ENCODE data around the gene GRID1. TPM values are rescaled to one million over a fixed set of nuclear protein-coding genes. Genes with fewer than 3 reads are reported as not detected.

The GRID1 gene
- total and polyA plus RNA-seq, 2 experiments from 2014 or later = not detected

DNA sequence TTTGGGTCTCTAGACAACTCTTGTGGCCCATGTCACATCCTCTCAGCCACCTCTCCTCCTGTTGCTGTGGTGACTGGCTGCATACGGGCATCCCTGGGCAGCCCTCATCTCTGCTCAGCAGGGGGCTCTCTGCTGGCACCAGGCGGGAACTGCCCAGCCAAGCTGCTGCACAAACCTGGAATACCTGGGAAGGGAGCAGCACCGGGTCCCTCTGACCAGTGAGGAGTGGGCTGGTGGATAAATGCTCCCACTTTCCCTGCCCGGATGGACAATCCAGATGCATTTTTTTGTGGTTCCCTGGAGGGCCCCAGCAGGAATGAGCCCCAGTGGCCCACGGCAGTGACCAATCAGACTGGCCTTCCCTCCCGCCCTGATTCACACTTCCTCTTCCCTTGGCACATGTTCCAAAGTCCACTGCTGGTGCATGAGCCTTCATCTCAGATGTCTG lies 21.9 kb downstream of the GRID1 start:
- Histone ChIP-seq H4K20me1 (ENCODE audit: insufficient read depth) (no peaks in the 10 kb centered on the region), H3K4me2 (ENCODE audit: unreplicated experiment) (no peak overlapping the region), H3K4me3 (no peak overlapping the region), H3K4me1 (ENCODE audit: insufficient read depth) (no peaks in the 10 kb centered on the region), H3F3A (ENCODE audit: insufficient read depth) (no peaks in the 10 kb centered on the region), H3K79me2 (ENCODE audit: insufficient read depth) (no peaks in the 10 kb centered on the region), H3K9ac (no peak overlapping the region), H3K9me2 (ENCODE audit: insufficient read depth) (no peaks in the 10 kb centered on the region), H3K36me3 (ENCODE audit: low read depth) (no peaks in the 10 kb centered on the region), H2AFZ (no peak overlapping the region), H3K9me3 (ENCODE audit: low read depth) (no peaks in the 10 kb centered on the region), H3K27ac (no peak overlapping the region), H3K27me3 (replicated peaks; ENCODE audit: insufficient read depth) (0 out of 2 replicates have a peak, but pooled peaks cover 9% of the 10 kb centered on the region)
- in situ Hi-C loops (cut with MboI) = no loop called here
- TF ChIP-seq EZH2phosphoT487 (IDR thresholded peaks at IDR 0.05; ENCODE audit: insufficient read depth, low read depth) (no peak), EZH2 (IDR thresholded peaks at IDR 0.05; ENCODE audit: insufficient read depth, poor library complexity, severe bottlenecking) (no peak)
- peak; percentile 16 for DNase-seq
- 43 to 45% methylated on average over 6 of the region's 6 CpGs for WGBS, 2 experiments (ENCODE audit: low coverage in 1 of 2, low lambda C conversion rate in 2 of 2, missing lambda C conversion rate in 2 of 2)

DNA sequence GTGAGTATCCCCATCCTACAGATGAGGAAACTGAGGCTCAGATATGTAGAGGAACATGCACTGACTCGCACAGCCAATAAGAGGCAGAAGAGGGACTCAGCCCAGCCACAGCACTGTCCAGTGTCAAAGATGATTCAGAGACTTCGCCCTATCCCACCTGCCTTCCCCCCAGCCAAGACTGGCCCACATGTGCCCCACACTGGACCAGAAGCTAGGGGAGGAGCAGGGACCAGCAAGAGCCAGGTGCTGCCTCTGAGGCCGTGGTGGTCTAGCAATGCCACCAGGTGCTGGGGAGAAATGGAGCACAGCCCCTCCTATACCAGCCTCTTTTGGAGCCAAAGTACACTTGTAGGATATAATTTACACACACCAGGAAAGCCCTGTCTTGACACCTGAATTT lies 22.3 kb downstream of the GRID1 start:
- Histone ChIP-seq H4K20me1 (ENCODE audit: insufficient read depth) (no peaks in the 10 kb centered on the region), H3K36me3 (ENCODE audit: low read depth) (no peaks in the 10 kb centered on the region), H3K4me3 (no peak overlapping the region), H3K4me2 (ENCODE audit: unreplicated experiment) (no peak overlapping the region), H3K27ac (no peak overlapping the region), H3K9me3 (ENCODE audit: low read depth) (no peaks in the 10 kb centered on the region), H3K79me2 (ENCODE audit: insufficient read depth) (no peaks in the 10 kb centered on the region), H3K4me1 (ENCODE audit: insufficient read depth) (no peaks in the 10 kb centered on the region), H3K9me2 (ENCODE audit: insufficient read depth) (no peaks in the 10 kb centered on the region), H3F3A (ENCODE audit: insufficient read depth) (no peaks in the 10 kb centered on the region), H3K27me3 (replicated peaks; ENCODE audit: insufficient read depth) (0 out of 2 replicates have a peak, but pooled peaks cover 9% of the 10 kb centered on the region), H3K9ac (no peak overlapping the region), H2AFZ (no peak overlapping the region)
- in situ Hi-C loops (cut with MboI) = no loop called here
- no peak for TF ChIP-seq EZH2 (IDR thresholded peaks at IDR 0.05; ENCODE audit: insufficient read depth, poor library complexity, severe bottlenecking)
- DNase-seq = no peak
- 40 to 47% methylated on average over 3 of the region's 3 CpGs for WGBS, 2 experiments (ENCODE audit: low coverage in 1 of 2, low lambda C conversion rate in 2 of 2, missing lambda C conversion rate in 2 of 2)

DNA sequence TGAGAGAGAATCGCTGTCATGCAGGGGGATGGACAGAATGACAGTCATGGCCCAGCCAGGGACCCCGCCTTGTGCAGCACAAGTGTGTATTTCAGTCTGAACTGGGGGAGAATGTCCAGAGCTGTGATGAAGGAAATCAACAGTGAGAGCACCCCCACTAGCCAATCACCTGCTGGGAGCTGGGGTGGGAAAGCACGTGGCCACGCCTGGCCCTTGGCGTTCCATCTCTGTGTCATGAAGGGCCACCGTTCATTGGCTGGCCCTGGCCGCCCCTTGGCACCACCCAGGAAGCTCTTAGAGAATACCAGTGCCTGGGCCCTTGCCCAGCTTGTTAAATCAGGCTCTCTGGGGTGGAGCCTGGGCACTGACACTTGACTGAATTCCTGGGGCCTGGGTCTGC lies 22.8 kb downstream of the GRID1 start:
- Histone ChIP-seq H2AFZ (no peak overlapping the region), H4K20me1 (ENCODE audit: insufficient read depth) (no peaks in the 10 kb centered on the region), H3K79me2 (ENCODE audit: insufficient read depth) (no peaks in the 10 kb centered on the region), H3K27me3 (replicated peaks; ENCODE audit: insufficient read depth) (0 out of 2 replicates have a peak, but pooled peaks cover 9% of the 10 kb centered on the region), H3K27ac (no peak overlapping the region), H3K4me2 (ENCODE audit: unreplicated experiment) (no peak overlapping the region), H3K4me1 (ENCODE audit: insufficient read depth) (no peaks in the 10 kb centered on the region), H3K9me3 (ENCODE audit: low read depth) (no peaks in the 10 kb centered on the region), H3K9me2 (ENCODE audit: insufficient read depth) (no peaks in the 10 kb centered on the region), H3K36me3 (ENCODE audit: low read depth) (no peaks in the 10 kb centered on the region), H3K9ac (no peak overlapping the region), H3K4me3 (no peak overlapping the region), H3F3A (ENCODE audit: insufficient read depth) (no peaks in the 10 kb centered on the region)
- no peak for DNase-seq
- in situ Hi-C loops (cut with MboI) = no loop called here
- WGBS, 2 experiments (ENCODE audit: low coverage in 1 of 2, low lambda C conversion rate in 2 of 2, missing lambda C conversion rate in 2 of 2) = 61 to 77% methylated on average over 6 to 7 of the region's 7 CpGs
- TF ChIP-seq EZH2 (IDR thresholded peaks at IDR 0.05; ENCODE audit: insufficient read depth, poor library complexity, severe bottlenecking) (no peak), EZH2phosphoT487 (IDR thresholded peaks at IDR 0.05; ENCODE audit: insufficient read depth, low read depth) (no peak)

DNA sequence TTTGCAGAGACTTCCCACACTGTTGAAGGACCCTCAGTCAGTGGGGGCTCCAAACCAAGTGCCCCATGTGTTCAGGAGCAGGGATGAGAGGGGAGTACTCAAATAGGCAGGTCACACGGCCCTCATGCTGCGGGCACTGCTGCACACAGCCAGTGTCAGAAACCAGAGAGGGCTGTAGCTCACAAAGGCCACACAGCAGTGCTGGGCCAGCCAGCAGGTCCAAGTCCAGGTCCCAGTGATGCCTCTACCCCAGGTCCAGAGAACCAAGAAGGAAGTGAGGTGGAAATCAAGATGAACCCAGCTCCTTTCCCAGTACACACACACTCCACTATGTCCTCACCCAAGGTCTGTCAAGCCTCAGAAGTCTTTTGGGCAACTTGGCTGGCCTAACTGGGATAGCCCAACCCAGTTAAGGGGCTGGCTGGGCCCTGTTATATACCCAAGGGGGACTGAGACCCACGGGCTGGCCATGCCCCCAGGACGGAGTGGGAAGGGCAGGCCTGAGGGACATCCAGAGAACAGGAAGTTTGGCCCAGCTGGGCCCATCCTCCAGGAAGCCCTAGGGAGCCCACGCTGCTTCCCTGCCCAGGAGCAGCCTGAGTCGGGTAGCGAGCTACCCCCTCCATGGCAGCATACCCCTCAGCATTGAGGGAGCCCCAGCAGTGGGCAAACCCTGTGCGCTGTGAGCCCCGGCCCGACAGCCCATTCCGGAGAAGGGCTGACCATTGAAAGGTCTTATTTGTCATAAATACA lies 24.3 kb downstream of the GRID1 start:
- TF ChIP-seq EZH2 (IDR thresholded peaks at IDR 0.05; ENCODE audit: insufficient read depth, poor library complexity, severe bottlenecking) (no peak), EZH2phosphoT487 (IDR thresholded peaks at IDR 0.05; ENCODE audit: insufficient read depth, low read depth) (no peak)
- in situ Hi-C loops (cut with MboI) = no loop called here
- Histone ChIP-seq H3K27ac (no peak overlapping the region), H4K20me1 (ENCODE audit: insufficient read depth) (no peaks in the 10 kb centered on the region), H3K27me3 (replicated peaks; ENCODE audit: insufficient read depth) (0 out of 2 replicates have a peak, but pooled peaks cover 9% of the 10 kb centered on the region), H3K36me3 (ENCODE audit: low read depth) (no peaks in the 10 kb centered on the region), H3K9ac (no peak overlapping the region), H2AFZ (no peak overlapping the region), H3K4me3 (no peak overlapping the region), H3K79me2 (ENCODE audit: insufficient read depth) (no peaks in the 10 kb centered on the region), H3K9me2 (ENCODE audit: insufficient read depth) (no peaks in the 10 kb centered on the region), H3K9me3 (ENCODE audit: low read depth) (no peaks in the 10 kb centered on the region), H3K4me2 (ENCODE audit: unreplicated experiment) (no peak overlapping the region), H3F3A (ENCODE audit: insufficient read depth) (no peaks in the 10 kb centered on the region), H3K4me1 (ENCODE audit: insufficient read depth) (no peaks in the 10 kb centered on the region)
- DNase-seq = no peak
- WGBS, 2 experiments (ENCODE audit: low coverage in 1 of 2, low lambda C conversion rate in 2 of 2, missing lambda C conversion rate in 2 of 2) = 41 to 43% methylated on average over 9 to 11 of the region's 11 CpGs
